NCI-H2029 (cell line): Measurements from ENCODE around the gene NTSR1.
"Not testable (repeated sequence)": the region's sequence is repeated elsewhere in the genome, so short reads cannot be mapped to it uniquely, and the experiment has no call there.

Experiments
- DNase-seq: peaks from one replicate; lab custom pipeline; 2025; lab: John Stamatoyannopoulos, UW

Gene NTSR1

DNA sequence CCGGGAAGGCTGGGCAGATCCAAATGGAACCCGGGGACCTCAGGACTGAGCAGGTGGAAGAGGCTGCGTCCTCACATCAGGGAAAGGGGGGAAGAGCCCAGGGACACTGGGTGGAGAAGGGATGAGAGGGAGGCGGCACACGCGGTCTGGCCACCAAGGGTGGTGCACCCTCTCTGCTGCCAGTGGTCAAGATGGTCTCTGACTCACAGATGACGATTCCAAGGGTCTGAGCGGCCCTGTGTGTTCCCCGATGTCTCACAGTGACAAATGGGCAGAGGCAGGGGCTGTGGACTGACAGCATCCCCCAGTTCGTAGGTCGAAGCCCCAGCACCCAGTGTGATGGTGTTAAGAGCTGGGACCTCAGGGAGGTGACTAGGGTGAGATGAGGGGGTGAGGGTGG is 34.3 kb upstream of the NTSR1 start:
- no peak for DNase-seq

DNA sequence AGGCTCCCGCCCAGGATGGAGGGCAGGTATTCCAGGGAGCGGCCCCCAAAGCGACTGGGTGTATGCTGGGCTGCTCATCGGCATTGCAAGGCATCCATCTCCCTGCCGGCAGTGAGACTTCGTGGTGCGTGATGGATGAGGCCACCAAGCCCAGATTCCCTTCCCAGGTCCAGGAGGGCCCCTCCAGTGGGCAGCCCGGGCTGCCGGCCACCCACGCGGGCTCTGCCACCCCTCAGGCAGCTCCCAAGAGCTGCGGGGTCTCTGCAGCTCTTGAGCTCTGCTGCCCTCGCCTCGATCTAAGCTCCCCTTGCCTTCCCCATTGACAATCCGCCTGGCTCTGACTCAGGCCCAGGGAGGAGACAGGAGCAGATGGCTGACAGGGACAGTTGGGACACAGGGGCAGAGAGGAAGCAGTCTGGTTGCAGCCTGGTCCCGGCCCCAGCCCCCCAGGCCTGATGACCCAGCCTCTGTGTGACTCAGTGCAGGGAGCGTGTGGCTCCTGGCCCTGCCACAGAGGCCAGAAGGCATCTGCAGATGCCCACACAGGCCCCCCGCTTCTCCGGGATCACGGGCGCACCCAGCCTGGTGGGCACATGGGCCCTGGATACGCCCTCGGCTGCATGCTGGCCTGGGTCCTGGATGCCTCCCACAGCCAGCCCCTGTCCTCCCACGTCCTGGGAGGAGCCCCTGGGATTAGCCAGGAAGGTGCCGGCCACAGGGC is 33.3 kb upstream of the NTSR1 start:
- DNase-seq: no peak

DNA sequence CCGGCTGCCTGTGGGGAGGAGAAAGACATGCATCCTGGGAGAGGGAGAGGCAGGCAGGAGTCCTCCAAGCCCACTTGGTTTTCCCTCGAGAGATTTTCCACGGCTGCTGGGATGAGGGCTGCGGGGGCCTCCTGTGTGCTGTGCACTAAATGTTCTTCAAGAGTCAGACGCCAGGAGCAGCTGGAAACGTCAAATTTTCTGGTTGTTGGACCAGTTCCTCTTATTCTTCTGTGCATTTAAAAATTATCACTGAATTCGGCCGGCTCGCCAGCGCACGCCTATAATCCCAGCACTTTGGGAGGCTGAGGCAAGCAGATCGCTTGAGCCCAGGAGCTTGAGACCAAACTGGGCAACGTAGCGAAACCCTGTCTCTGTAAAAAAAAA is 32.8 kb upstream of the NTSR1 start:
- no peak for DNase-seq

DNA sequence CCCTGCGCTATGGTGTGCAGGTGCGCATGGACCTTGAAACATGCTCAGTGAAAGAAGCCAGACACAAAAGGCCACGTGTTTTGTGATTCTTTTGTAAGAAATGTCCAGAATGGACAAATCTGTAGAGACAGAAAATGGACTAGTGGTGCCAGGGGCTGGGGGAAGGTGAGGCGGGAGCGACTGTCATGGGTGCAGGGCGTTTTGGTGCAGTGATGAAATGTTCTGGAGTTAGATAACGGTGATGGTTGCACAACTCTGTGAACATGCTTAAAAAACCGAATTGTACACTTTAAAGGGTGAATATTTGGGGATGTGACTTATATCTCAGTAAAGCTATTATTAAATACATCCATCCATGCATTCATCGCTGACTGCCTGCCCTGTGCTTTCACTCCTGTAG is 31.7 kb upstream of the NTSR1 start:
- DNase-seq: no peak

DNA sequence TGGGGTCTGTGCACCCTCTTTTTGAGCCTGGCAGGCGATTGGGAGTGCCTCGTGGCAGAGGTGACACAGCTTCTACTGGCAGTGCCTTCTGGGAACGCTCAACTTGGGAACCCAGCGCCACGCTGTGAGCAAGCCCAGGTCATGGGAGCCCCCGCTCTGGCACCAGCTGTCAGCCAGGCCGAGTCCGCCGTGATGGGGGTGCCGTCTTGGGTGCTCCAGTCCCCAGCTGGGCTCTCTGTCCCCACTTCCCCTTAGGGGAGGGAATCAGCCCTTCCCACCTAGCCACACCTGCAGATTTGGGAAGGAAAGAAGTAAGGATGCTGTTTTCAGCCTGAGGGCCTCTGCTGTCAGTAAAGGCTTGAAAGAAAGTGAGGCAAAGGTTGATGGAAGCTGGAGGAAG is 31.0 kb upstream of the NTSR1 start:
- DNase-seq: no peak

DNA sequence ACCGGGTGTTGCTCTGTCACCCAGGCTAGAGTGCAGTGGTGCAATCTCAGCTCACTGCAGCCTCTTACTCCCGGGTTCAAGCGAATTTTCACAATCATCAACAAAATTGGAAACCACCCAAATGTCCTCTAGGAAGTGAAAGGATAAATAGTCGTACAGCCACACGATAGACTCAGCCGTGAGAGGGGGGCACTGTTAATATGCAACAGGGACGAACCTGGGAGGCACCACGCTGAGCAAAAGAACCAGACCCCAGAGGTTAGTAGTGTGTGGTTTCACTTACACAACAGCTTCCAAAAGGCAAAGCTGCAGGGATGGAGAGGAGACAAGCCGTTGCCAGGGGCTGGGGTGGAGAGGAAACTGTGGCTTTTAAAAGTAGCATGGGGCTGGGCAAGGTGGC is 30.1 kb upstream of the NTSR1 start:
- DNase-seq: no peak

DNA sequence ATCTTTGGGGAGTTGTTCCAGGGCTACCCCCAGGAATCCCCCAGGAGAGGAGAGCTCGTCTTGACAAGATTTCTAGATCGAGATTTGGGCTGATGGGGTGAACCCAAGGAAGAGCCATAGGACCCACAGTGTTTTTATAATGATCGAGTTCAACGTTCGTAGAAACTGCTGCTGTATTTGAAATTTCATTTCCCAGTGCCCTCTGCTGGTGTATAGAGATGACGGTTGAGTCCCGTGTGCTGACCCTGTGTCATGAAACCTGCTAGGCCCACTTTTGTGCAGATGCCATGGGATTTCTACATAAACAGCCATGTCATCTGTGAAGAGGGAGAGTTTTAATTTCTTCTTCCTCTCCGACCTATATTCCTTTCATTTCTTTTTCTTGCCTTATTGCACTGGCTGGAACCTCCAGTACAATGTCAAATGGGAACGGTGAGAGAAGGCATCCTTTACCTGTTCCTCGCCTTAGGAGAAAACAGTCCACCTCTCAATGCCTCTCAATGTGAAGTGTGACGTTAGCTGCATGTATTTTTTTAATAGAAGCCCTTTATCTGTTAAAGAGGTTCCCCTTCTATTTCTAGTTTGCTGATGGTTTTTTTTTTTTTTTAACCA is 28.6 kb upstream of the NTSR1 start:
- no peak for DNase-seq

DNA sequence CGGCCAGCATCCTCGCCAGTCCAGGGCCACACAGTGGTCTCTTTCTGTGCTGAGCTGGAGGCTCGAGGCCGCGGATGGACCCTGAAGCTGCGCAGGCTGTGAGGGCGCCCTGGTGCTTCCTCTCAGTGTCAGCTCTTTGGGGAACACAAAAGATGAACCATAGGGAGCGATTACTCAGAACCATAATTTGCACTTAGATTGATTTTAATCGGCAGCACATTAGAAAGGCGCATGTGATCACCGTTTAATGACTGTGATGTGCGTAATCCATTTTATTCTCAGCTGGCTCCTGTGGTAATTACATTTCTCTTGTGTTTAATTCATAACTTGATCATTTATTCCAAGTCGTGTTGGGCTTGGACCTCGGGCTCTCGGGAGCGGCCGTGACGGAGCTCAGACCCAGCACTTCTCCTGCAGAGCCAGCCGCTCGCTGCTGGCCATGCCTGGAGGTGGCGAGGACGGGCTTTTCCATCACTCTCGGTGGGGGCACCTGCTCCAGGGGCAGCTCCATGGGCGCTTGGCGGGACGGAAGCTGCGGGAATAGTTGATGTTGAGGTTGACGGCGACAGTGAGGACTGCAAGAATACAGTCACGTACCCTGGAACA is 25.6 kb upstream of the NTSR1 start:
- DNase-seq: no peak

DNA sequence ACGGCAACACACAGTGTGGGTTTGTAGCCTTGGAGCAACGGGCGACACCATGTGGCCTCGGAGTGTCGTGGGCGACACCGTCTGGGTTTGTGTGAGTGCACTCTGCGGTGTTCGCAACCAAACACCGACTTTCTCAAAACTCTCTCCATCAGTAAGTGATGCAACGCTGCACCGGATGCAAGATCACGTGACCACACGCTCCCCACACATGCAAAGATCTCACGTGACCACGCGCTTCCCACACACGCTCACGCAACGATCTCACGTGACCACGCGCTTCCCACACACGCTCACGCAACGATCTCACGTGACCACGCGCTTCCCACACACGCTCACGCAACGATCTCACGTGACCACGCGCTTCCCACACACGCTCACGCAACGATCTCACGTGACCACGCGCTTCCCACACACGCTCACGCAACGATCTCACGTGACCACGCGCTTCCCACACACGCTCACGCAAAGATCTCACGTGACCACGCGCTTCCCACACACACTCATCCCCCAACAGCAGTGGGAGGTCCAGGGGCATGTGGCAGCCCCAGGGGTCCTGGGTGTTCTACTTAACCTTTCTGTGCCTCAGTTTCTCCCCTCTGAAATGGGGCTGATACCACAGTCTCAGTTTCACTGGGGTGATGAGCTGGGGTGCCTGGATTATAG is 24.8 kb upstream of the NTSR1 start:
- not testable (repeated sequence) for DNase-seq

DNA sequence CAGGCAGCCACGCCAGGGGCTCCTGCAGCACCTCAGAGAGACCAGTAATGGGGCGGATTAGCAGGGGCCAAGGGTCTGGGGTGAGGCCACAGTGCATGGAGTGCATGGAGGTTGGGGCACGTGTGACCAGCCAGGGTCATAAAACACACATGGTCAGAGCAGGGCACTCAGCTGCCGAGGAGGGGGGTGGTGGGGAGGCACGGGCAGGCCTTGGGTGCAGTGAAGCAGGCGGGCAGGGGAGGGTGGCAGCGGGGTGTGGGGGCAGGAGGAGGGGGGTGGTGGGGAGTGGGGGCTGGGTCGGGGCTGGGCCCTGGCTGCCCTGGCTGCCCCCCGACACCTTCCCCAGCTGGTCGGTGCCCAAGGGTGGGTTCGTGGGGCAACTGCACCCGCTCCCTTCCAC is 23.7 kb upstream of the NTSR1 start:
- no peak for DNase-seq

DNA sequence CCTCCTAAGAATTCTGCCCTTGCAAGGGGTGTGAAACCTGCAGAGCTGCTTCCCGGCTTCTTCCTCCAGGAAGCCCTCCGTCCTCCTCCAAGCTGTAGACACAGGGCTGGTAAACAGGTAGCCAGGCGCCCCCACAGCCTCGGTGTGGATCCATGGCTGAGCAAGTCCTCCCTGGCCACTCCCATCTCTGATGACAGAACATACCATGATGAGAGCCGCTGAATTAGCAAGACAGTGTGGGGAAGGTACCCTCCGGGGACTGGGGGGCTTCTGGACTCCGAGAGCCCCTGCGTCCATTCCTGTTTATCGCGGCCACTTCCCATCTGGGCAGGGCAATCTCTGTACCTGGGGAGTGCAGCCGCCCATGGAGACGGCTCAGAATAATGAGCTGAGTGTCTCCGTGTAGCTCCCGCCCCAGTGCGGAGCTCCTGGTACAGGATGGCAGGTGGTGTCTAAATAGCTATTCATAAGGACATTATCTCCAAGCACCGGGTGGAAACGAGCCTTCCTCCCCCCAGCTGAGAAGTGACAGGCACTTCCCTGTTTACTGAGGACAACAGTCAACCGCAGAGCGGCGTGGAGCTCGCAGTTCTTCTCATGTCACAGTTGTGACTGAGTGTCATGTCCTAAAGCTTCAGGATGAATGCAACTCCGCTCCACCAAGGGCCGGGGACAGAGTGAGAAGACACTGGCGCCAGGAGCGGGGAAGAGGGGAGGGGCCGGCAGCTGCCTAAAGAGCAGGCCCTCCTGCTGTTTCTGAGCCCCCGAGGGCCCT is 22.7 kb upstream of the NTSR1 start:
- DNase-seq: peak; percentile 87

DNA sequence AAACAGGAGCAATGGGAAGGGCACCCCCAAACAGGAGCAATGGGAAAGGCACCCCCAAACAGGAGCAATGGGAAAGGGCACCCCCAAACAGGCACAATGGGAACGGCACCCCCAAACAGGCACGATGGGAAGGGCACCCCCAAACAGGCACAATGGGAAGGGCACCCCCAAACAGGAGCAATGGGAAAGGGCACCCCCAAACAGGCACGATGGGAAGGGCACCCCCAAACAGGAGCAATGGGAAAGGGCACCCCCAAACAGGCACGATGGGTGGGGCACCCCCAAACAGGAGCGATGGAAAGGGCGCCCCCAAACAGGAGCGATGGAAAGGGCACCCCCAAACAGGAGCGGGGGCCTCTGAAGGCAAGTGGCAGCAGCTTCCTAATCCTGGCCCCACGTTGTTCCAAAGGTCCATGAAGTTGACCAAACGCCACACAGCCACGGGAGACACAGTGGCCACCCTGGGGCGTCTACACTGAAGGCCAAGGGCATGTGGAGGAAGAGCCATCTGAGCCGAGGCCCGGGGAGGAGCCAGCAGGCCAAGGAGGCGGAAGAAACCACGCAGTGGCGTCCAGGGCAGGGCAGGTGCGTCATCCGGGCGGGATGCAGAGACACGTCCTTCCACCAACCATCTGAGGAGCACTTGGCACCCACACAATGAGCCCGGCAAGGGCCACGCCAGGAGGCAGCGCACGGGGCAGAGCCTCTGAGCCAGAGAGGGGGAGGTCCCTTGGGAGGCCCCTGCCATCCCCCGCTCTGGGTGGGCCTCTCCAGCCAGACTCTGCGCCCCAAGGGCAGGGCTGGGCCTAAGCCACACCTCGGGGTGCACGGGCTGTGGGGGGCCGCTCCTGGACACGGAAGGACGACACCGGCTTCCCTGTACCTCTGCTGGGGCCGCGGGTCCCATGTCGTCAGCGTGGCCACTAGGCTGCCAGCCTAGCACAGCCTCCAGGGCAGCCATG is 21.5 kb upstream of the NTSR1 start:
- DNase-seq: no peak

DNA sequence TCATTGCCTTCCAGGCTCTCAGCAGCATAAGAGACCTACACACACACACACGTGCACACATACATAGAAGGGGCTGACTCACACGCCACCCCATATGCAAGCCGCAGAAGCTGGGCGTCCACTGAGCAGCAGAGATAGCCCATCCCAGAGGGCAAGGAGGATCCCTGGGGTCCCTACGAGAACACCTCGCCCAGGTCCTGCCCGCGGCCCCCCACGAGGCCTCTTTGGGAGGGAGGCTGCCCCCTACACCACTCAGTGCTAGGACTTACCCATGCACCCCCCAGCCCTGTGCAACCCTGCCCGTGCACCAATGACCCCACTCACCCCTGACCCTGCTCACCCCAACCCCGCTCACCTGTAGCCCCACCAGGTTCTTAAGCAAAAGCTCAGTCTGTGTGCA is 20.6 kb upstream of the NTSR1 start:
- no peak for DNase-seq

DNA sequence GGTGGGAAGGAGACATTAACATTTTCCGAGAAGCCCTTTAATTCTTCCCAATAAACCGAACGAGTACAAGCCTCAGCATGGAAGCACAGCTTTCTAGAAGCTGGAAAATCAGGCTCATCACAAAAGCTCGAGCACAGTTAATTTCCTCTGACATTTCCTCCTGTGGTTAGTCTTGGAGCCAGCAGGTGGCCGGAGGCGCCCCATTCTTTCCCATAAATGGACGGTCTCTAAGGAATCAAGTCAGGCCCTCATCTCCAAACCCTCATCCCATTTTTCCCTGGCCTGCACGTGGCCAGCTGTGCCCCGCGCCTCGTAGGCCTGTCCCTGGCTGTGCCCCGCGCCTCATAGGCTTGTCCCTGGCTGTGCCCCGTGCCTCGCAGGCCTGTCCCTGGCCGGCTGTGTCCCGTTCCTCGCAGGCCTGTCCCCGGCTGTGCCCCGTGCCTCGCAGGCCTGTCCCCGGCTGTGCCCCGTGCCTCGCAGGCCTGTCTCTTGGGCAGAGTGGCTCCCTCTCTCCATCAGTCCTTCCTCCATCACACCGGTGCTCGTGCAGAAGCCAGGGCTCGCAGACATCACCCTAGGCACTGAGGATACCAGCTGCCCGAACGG is 19.7 kb upstream of the NTSR1 start:
- no peak for DNase-seq

DNA sequence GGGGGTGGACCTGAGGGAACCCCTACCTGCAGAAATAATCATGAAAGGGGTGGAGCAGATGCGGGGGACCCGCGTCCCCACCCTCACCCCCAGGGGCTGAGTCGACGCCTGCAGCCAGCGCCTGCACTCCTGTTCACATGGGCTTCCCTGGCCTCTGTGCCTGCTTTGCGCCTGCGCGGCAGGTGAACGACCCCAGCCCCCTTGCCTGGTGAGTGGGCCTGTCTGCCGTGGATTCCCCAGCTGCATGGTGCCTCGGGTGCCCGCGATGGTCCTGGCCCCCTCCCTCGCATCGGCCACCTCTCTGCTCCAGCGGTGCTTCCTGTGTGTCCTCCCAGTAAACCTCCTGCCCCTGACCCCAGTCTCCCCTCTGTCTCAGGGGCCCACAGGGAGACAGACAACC is 18.8 kb upstream of the NTSR1 start:
- no peak for DNase-seq

DNA sequence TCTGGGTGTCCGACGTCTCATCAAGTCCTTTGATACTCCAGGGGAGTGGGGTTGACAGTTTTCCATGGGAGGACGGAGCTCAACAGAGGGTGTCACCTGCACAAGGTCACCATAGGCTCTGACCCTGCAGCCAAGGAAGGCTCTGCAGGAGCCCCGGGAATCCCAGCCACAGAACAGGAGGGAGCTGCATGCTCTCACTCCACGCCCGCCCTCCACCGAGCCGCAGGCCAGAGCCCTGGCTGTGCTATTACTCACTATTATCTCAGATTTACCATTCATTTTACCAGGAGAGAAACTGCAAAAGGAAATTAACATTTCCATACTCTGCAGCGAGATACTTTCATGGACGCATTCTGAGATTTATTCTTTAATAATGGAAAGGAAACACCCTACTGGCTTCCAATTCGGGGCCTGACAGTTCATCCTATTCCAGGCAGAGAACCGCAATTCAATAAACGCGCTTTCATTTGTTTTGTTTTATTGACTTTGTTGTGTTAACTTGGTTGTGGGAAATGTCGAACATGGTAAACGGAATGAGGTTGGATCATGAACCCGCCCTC is 18.3 kb upstream of the NTSR1 start:
- no peak for DNase-seq

DNA sequence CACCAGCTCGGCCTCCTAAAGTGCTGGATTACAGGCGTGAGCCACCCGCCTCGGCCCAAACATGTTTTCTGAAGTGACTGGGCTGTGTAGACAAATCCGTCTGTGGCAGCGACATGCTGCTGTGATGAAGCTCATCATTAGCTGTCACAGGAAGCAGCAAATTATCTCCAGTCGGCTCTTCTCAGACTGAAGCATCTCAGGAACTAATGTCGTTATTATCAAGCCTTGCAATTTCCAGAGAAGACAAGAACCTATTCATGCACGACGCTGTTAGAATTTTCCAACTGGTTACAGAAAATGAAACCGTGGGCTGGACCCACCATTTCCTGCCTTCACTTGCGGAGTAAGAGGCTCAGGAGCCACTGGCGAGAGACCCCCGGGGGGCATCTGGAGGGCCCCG is 17.1 kb upstream of the NTSR1 start:
- no peak for DNase-seq

DNA sequence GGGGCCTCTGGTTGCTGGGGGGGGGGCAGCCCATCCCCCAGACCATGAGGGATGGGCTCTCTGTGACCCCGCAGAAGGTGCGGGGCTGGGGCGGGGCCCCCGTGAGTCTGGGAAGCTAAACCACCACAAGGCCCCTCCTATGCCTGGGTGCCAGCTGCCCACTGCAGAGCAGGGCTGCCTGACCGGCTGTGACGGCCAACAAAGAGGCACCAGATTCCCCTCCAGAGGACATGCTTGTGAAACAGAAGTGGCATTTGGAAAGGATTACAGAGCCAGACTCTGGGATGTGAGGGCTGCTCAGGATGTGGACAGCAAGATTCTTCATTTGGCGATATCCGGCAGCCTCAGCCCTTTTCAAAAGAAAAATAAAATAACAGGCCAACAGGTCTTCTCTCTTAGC is 16.5 kb upstream of the NTSR1 start:
- no peak for DNase-seq

DNA sequence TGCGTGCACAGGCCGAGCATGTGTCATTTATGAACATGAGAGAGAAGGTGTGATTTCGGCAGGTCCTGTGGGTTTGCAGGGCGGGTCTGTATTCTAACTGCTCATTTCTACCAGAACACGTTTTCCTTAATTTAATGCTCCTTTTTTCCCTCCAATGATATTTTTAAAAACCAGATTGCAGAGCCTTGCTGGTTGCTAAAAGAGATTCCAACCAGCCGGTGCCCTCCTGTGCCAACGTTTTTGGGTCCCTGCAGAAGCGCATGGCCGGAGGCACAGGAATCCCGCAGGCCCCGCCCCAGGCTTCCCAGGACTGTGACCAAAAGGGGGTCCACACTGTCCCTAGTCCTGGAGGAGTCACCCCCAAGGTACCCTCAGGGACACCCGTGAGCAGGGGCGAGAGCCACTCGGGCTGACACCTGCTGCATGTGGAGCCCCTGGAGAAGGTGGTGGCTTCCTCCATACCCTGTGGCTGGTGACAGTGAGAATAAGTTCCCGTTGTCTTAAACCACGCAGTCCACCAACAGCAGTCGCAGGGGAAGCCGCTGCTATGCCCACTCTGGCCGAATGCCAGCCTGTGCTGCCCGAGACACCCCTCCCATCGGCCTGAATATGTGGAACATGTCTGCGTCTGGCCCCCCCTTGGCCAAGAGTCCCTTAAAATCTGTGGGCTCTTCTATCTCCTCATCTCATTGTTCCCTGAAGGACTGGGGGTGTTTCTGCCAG is 15.7 kb upstream of the NTSR1 start:
- DNase-seq: no peak

DNA sequence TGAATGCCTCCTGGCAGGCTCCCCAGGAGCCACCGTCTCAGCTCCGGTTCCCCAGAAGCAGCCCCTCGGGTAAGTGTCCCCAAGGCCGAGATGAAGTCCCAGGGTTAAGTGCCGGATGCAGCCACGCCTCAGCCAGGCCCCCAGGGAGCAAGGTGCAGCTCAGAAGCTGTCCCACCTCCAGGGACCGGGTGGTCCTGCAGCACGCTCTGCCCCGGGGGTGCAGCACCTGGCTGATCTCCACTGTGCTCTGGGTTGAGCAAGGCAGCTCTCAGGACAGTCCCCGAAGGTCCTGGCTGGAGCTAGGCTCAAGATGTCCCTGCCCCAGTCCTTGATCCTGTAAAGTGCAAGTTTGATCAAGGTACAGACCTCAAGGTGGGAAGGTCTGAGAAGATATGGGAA is 15.1 kb upstream of the NTSR1 start:
- DNase-seq: no peak
